Testis (tissue), 2 donors: ENCODE measurements around the gene LRRC47.

Source experiments
- POLR2A ChIP-seq: fragments of 450-650 bp; IDR thresholded peaks from one replicate; pipeline ENCODE4 v1.6.1; 2017; ENCODE audit warnings: antibody characterized with exemption, mild to moderate bottlenecking, moderate library complexity
- TF ChIP-seq, protein P1 (sequence below), 3 experiments: fragments of 450-650 bp in 2 of 3; fragments of 200-600 bp in 1 of 3; sonication (generic) in 1 of 3; IDR thresholded peaks; one replicate each; pipeline ENCODE4 v1.5.1; 2016 to 2019; ENCODE audit warnings: antibody characterized with exemption in 3 of 3, mild to moderate bottlenecking in 2 of 3, moderate library complexity in 1 of 3

DNA sequence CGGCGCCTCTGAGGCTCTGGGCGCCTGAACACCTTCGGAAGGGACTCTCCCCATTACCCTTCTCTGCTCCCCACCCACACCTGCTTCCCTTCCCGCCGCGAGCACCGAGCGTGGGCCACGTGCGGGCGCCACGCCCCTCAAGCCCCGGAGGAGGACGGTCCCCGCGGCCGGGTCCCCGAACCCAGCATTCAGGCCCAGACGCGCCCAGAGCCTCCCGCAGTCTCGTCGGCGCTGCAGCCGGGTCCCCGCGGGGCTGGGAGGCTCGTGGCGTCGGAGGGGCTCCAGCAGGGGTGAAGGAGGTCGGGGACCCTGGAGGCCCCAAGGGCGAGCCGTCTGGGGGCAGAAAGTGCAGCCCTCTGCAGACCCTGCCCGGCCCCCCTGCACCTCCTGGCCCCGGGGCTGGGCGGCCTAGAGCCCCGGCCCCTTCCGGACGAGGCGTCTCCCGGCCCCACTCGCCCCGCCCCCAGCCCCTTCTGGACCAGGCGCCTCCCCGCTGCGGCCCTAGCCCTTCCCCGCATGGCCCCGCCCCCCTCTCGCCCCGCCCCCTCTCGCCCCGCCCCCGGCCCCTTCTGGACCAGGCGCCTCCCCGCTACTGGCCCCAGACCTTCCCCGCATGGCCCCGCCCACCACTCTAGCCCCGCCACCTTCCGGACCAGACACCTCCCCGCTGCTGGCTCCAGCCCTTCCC lies 24.1 kb downstream of the LRRC47 start:
- TF ChIP-seq, protein P1, sequence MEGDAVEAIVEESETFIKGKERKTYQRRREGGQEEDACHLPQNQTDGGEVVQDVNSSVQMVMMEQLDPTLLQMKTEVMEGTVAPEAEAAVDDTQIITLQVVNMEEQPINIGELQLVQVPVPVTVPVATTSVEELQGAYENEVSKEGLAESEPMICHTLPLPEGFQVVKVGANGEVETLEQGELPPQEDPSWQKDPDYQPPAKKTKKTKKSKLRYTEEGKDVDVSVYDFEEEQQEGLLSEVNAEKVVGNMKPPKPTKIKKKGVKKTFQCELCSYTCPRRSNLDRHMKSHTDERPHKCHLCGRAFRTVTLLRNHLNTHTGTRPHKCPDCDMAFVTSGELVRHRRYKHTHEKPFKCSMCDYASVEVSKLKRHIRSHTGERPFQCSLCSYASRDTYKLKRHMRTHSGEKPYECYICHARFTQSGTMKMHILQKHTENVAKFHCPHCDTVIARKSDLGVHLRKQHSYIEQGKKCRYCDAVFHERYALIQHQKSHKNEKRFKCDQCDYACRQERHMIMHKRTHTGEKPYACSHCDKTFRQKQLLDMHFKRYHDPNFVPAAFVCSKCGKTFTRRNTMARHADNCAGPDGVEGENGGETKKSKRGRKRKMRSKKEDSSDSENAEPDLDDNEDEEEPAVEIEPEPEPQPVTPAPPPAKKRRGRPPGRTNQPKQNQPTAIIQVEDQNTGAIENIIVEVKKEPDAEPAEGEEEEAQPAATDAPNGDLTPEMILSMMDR (IDR thresholded peaks at IDR 0.05) = no peak
- no peak for TF ChIP-seq POLR2A
